ENCODE data around the gene VEPH1.

VEPH1 gene

GRCh38 chr3:157429708-157430107 lies 73.5 kb downstream of the VEPH1 start:
- DNase-seq, result no peak
- no peak overlapping the region for H2AK5ac ChIP-seq (ENCODE audit: low read length)
- H3K4ac ChIP-seq (ENCODE audit: low read depth, low read length), result no peak overlapping the region
- no peak overlapping the region for H3K9ac ChIP-seq (ENCODE audit: low read length)
- H3K4me2 ChIP-seq (ENCODE audit: low read length), result no peak overlapping the region
- H2BK120ac ChIP-seq (ENCODE audit: low read depth, low read length), result no peak overlapping the region
- no peaks in the 10 kb centered on the region for H3K27me3 ChIP-seq (ENCODE audit: insufficient read depth, low read length, poor library complexity)
- no peaks in the 10 kb centered on the region for H3K79me1 ChIP-seq (ENCODE audit: low read length)
- no peak overlapping the region for H3K4me3 ChIP-seq (ENCODE audit: low read length)
- H3K79me2 ChIP-seq (ENCODE audit: control insufficient read depth, insufficient read depth, low read length), result no peaks in the 10 kb centered on the region
- no peak overlapping the region for H3K18ac ChIP-seq (ENCODE audit: low read length)
- H2BK15ac ChIP-seq (replicated peaks; ENCODE audit: low read depth), result no peak overlapping the region
- H3K4me1 ChIP-seq (ENCODE audit: control insufficient read depth, low read depth, low read length), result no peaks in the 10 kb centered on the region
- no peak overlapping the region for H3K27ac ChIP-seq (ENCODE audit: low read depth, low read length)
- H3K36me3 ChIP-seq (ENCODE audit: control insufficient read depth, insufficient read depth, low read length), result no peaks in the 10 kb centered on the region
- H3K56ac ChIP-seq (ENCODE audit: low read length), result no peak overlapping the region
- no CpG with 5 or more reads among the region's 2 CpGs for WGBS (ENCODE audit: extremely low coverage, insufficient coverage, low lambda C conversion rate)
- no peak overlapping the region for H2BK5ac ChIP-seq (ENCODE audit: low read length)
- H3K23ac ChIP-seq (ENCODE audit: low read length), result no peak overlapping the region
- H4K8ac ChIP-seq (ENCODE audit: low read depth, low read length), result no peak overlapping the region
- no peak overlapping the region for H4K5ac ChIP-seq (ENCODE audit: low read length)

GRCh38 chr3:157428853-157429252 lies 74.4 kb downstream of the VEPH1 start:
- Histone ChIP-seq H4K5ac (ENCODE audit: low read length) (no peak overlapping the region), H3K56ac (ENCODE audit: low read length) (no peak overlapping the region), H4K8ac (ENCODE audit: low read depth, low read length) (no peak overlapping the region), H3K4me3 (ENCODE audit: low read length) (no peak overlapping the region), H3K79me1 (ENCODE audit: low read length) (no peaks in the 10 kb centered on the region), H3K27ac (ENCODE audit: low read depth, low read length) (no peak overlapping the region), H2BK120ac (ENCODE audit: low read depth, low read length) (no peak overlapping the region), H3K79me2 (ENCODE audit: control insufficient read depth, insufficient read depth, low read length) (no peaks in the 10 kb centered on the region), H2BK5ac (ENCODE audit: low read length) (no peak overlapping the region), H3K23ac (ENCODE audit: low read length) (no peak overlapping the region), H3K4me1 (ENCODE audit: control insufficient read depth, low read depth, low read length) (no peaks in the 10 kb centered on the region), H2AK5ac (ENCODE audit: low read length) (no peak overlapping the region), H3K4me2 (ENCODE audit: low read length) (no peak overlapping the region), H3K4ac (ENCODE audit: low read depth, low read length) (no peak overlapping the region), H2BK15ac (replicated peaks; ENCODE audit: low read depth) (no peak overlapping the region), H3K36me3 (ENCODE audit: control insufficient read depth, insufficient read depth, low read length) (no peaks in the 10 kb centered on the region), H3K18ac (ENCODE audit: low read length) (no peak overlapping the region), H3K9ac (ENCODE audit: low read length) (no peak overlapping the region), H3K27me3 (ENCODE audit: insufficient read depth, low read length, poor library complexity) (no peaks in the 10 kb centered on the region)
- WGBS (ENCODE audit: extremely low coverage, insufficient coverage, low lambda C conversion rate), result no CpG with 5 or more reads among the region's 1 CpG
- DNase-seq, result no peak

- no peaks in the 10 kb centered on the region for H3K79me2 ChIP-seq (ENCODE audit: control insufficient read depth, insufficient read depth, low read length)
- no peak overlapping the region for H3K56ac ChIP-seq (ENCODE audit: low read length)
- no peak overlapping the region for H3K23ac ChIP-seq (ENCODE audit: low read length)
- H3K79me1 ChIP-seq (ENCODE audit: low read length), result no peaks in the 10 kb centered on the region
- H3K36me3 ChIP-seq (ENCODE audit: control insufficient read depth, insufficient read depth, low read length), result no peaks in the 10 kb centered on the region
- H4K8ac ChIP-seq (ENCODE audit: low read depth, low read length), result no peak overlapping the region
- H2BK15ac ChIP-seq (replicated peaks; ENCODE audit: low read depth), result no peak overlapping the region
- no peak overlapping the region for H3K27ac ChIP-seq (ENCODE audit: low read depth, low read length)
- no peak overlapping the region for H2BK120ac ChIP-seq (ENCODE audit: low read depth, low read length)
- no peaks in the 10 kb centered on the region for H3K4me1 ChIP-seq (ENCODE audit: control insufficient read depth, low read depth, low read length)
- H4K5ac ChIP-seq (ENCODE audit: low read length), result no peak overlapping the region
- no peak overlapping the region for H3K4me3 ChIP-seq (ENCODE audit: low read length)
- no peak overlapping the region for H2BK5ac ChIP-seq (ENCODE audit: low read length)
- no peak overlapping the region for H2AK5ac ChIP-seq (ENCODE audit: low read length)
- DNase-seq, result no peak
- H3K9ac ChIP-seq (ENCODE audit: low read length), result no peak overlapping the region
- no peak overlapping the region for H3K18ac ChIP-seq (ENCODE audit: low read length)
- WGBS (ENCODE audit: extremely low coverage, insufficient coverage, low lambda C conversion rate), result no CpG with 5 or more reads among the region's 4 CpGs
- H3K4ac ChIP-seq (ENCODE audit: low read depth, low read length), result no peak overlapping the region
- no peak overlapping the region for H3K4me2 ChIP-seq (ENCODE audit: low read length)
- H3K27me3 ChIP-seq (ENCODE audit: insufficient read depth, low read length, poor library complexity), result no peaks in the 10 kb centered on the region
These were observed 75.3 kb downstream of the VEPH1 start for GRCh38 chr3:157427901-157428300.

GRCh38 chr3:157423337-157423736 lies 79.9 kb downstream of the VEPH1 start:
- Histone ChIP-seq H2BK15ac (replicated peaks; ENCODE audit: low read depth) (no peak overlapping the region), H3K4me2 (ENCODE audit: low read length) (no peak overlapping the region), H3K79me2 (ENCODE audit: control insufficient read depth, insufficient read depth, low read length) (no peaks in the 10 kb centered on the region), H3K36me3 (ENCODE audit: control insufficient read depth, insufficient read depth, low read length) (no peaks in the 10 kb centered on the region), H2AK5ac (ENCODE audit: low read length) (no peak overlapping the region), H3K18ac (ENCODE audit: low read length) (no peak overlapping the region), H2BK5ac (ENCODE audit: low read length) (no peak overlapping the region), H3K79me1 (ENCODE audit: low read length) (no peaks in the 10 kb centered on the region), H3K4me3 (ENCODE audit: low read length) (no peak overlapping the region), H4K8ac (ENCODE audit: low read depth, low read length) (no peak overlapping the region), H3K27ac (ENCODE audit: low read depth, low read length) (no peak overlapping the region), H4K5ac (ENCODE audit: low read length) (no peak overlapping the region), H3K4me1 (ENCODE audit: control insufficient read depth, low read depth, low read length) (no peaks in the 10 kb centered on the region), H3K9ac (ENCODE audit: low read length) (no peak overlapping the region), H3K56ac (ENCODE audit: low read length) (no peak overlapping the region), H2BK120ac (ENCODE audit: low read depth, low read length) (no peak overlapping the region), H3K27me3 (ENCODE audit: insufficient read depth, low read length, poor library complexity) (no peaks in the 10 kb centered on the region), H3K23ac (ENCODE audit: low read length) (no peak overlapping the region), H3K4ac (ENCODE audit: low read depth, low read length) (no peak overlapping the region)
- no peak for DNase-seq

GRCh38 chr3:157420606-157421130 lies 82.5 kb downstream of the VEPH1 start:
- Histone ChIP-seq H3K4me1 (ENCODE audit: control insufficient read depth, low read depth, low read length) (no peaks in the 10 kb centered on the region), H4K5ac (ENCODE audit: low read length) (no peak overlapping the region), H3K36me3 (ENCODE audit: control insufficient read depth, insufficient read depth, low read length) (no peaks in the 10 kb centered on the region), H3K27me3 (ENCODE audit: insufficient read depth, low read length, poor library complexity) (no peaks in the 10 kb centered on the region), H2AK5ac (ENCODE audit: low read length) (no peak overlapping the region), H3K27ac (ENCODE audit: low read depth, low read length) (no peak overlapping the region), H3K23ac (ENCODE audit: low read length) (no peak overlapping the region), H2BK5ac (ENCODE audit: low read length) (no peak overlapping the region), H3K79me1 (ENCODE audit: low read length) (no peaks in the 10 kb centered on the region), H2BK120ac (ENCODE audit: low read depth, low read length) (no peak overlapping the region), H2BK15ac (replicated peaks; ENCODE audit: low read depth) (no peak overlapping the region), H4K8ac (ENCODE audit: low read depth, low read length) (no peak overlapping the region), H3K4me3 (ENCODE audit: low read length) (no peak overlapping the region), H3K9ac (ENCODE audit: low read length) (no peak overlapping the region), H3K18ac (ENCODE audit: low read length) (no peak overlapping the region), H3K4ac (ENCODE audit: low read depth, low read length) (no peak overlapping the region), H3K79me2 (ENCODE audit: control insufficient read depth, insufficient read depth, low read length) (no peaks in the 10 kb centered on the region), H3K56ac (ENCODE audit: low read length) (no peak overlapping the region), H3K4me2 (ENCODE audit: low read length) (no peak overlapping the region)
- no CpG with 5 or more reads among the region's 3 CpGs for WGBS (ENCODE audit: extremely low coverage, insufficient coverage, low lambda C conversion rate)
- no peak for DNase-seq

GRCh38 chr3:157418104-157418503 lies 85.1 kb downstream of the VEPH1 start:
- H3K4me2 ChIP-seq (ENCODE audit: low read length), result no peak overlapping the region
- no peak overlapping the region for H3K18ac ChIP-seq (ENCODE audit: low read length)
- no CpG with 5 or more reads among the region's 2 CpGs for WGBS (ENCODE audit: extremely low coverage, insufficient coverage, low lambda C conversion rate)
- no peaks in the 10 kb centered on the region for H3K79me2 ChIP-seq (ENCODE audit: control insufficient read depth, insufficient read depth, low read length)
- H3K56ac ChIP-seq (ENCODE audit: low read length), result no peak overlapping the region
- no peak overlapping the region for H2BK15ac ChIP-seq (replicated peaks; ENCODE audit: low read depth)
- H3K9ac ChIP-seq (ENCODE audit: low read length), result no peak overlapping the region
- H4K8ac ChIP-seq (ENCODE audit: low read depth, low read length), result no peak overlapping the region
- no peak overlapping the region for H2BK120ac ChIP-seq (ENCODE audit: low read depth, low read length)
- H3K4ac ChIP-seq (ENCODE audit: low read depth, low read length), result no peak overlapping the region
- no peak for DNase-seq
- no peak overlapping the region for H2BK5ac ChIP-seq (ENCODE audit: low read length)
- H3K23ac ChIP-seq (ENCODE audit: low read length), result no peak overlapping the region
- no peaks in the 10 kb centered on the region for H3K79me1 ChIP-seq (ENCODE audit: low read length)
- H2AK5ac ChIP-seq (ENCODE audit: low read length), result no peak overlapping the region
- H3K4me1 ChIP-seq (ENCODE audit: control insufficient read depth, low read depth, low read length), result no peaks in the 10 kb centered on the region
- H3K4me3 ChIP-seq (ENCODE audit: low read length), result no peak overlapping the region
- H3K27me3 ChIP-seq (ENCODE audit: insufficient read depth, low read length, poor library complexity), result no peaks in the 10 kb centered on the region
- no peak overlapping the region for H3K27ac ChIP-seq (ENCODE audit: low read depth, low read length)
- H3K36me3 ChIP-seq (ENCODE audit: control insufficient read depth, insufficient read depth, low read length), result no peaks in the 10 kb centered on the region
- no peak overlapping the region for H4K5ac ChIP-seq (ENCODE audit: low read length)

All from mesendoderm (in vitro differentiated cells).